Measurements from ENCODE around the gene ADORA1.

The ADORA1 gene

DNA sequence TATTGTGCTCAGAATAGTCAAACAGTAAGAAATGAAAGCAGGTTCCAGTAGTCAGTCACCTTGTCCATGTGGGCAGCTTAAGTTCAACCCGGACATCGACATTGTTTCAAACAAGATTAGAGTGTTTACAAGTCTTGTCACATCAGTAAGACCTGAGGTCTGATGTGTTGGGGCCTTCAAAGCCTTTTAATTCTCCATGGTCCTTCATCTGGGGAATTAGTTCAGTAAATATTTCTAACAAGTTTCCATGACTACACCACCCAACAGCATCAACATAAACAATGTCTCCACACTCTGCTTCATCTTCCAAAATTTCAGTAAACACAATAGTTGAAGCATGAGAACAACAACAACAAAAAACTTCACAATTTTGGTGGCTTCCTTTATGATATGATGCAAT lies 15.1 kb upstream of the ADORA1 start:
- Histone ChIP-seq H3K4me1 (ENCODE audit: insufficient read depth, low read length) (no peaks in the 10 kb centered on the region), H3K9ac (ENCODE audit: low read depth, low read length) (no peak overlapping the region), H3K9me3 (ENCODE audit: insufficient read depth, low read depth, low read length) (no peaks in the 10 kb centered on the region), H3K27me3 (ENCODE audit: insufficient read depth, low read length) (peaks cover 10% of the 10 kb centered on the region), H3K4me3 (ENCODE audit: low read length) (no peak overlapping the region), H3K36me3 (ENCODE audit: insufficient read depth, low read length) (no peaks in the 10 kb centered on the region), H3K27ac (ENCODE audit: low read depth, low read length) (no peak overlapping the region)
- 87% methylated on average over 2 of the region's 2 CpGs for WGBS

DNA sequence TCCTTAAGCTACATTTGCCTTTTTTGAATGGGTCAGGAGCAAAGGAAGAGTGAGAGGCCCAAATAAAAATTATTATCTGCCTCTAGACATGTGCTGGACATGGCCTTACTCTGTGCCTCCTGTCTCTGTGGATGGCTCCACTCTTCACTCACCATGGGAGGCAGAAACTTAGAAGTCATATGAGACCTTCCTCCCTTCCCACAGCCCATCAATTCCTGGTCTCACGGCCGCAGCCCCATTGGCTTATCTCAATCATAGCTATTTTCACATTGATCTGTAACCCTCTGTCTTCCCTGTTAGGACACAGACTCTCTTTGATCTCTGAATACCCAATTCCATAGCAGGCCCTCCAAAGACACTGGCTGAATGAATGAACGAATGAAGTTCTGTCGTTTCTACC lies 14.2 kb upstream of the ADORA1 start:
- Histone ChIP-seq H3K27me3 (ENCODE audit: insufficient read depth, low read length) (peaks cover 10% of the 10 kb centered on the region; the same call in 1 of the 2 replicates), H3K27ac (ENCODE audit: low read depth, low read length) (no peak overlapping the region), H3K4me3 (ENCODE audit: low read length) (no peak overlapping the region), H3K36me3 (ENCODE audit: insufficient read depth, low read length) (no peaks in the 10 kb centered on the region), H3K4me1 (ENCODE audit: insufficient read depth, low read length) (no peaks in the 10 kb centered on the region), H3K9ac (ENCODE audit: low read depth, low read length) (no peak overlapping the region), H3K9me3 (ENCODE audit: insufficient read depth, low read depth, low read length) (no peaks in the 10 kb centered on the region)
- 91% methylated on average over 4 of the region's 4 CpGs for WGBS

DNA sequence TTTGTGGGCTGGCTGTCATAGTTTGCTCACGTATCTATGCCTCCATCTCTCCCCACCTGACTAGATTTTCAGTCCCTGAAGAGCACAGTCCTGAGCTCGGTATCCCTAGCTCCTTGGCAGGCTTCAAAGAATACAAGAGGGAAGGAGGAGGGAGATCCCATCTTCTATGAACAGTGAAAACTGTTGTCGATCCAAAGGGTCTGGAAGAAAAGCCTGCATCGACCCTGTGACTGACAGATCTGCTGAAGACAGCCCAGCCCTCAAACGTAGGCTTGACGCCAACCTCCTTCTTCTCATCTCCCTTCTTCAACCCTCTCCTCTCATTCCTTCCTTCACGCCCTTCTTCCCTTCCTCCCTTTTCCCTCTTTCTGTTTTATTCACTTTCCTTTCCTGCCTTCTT lies 13.3 kb upstream of the ADORA1 start:
- H3K27ac ChIP-seq (ENCODE audit: low read depth, low read length) = no peak overlapping the region
- no peaks in the 10 kb centered on the region for H3K36me3 ChIP-seq (ENCODE audit: insufficient read depth, low read length)
- H3K4me1 ChIP-seq (ENCODE audit: insufficient read depth, low read length) = no peaks in the 10 kb centered on the region
- H3K9ac ChIP-seq (ENCODE audit: low read depth, low read length) = no peak overlapping the region
- WGBS = 78% methylated on average over 7 of the region's 7 CpGs
- no peak overlapping the region for H3K4me3 ChIP-seq (ENCODE audit: low read length)
- no peaks in the 10 kb centered on the region for H3K9me3 ChIP-seq (ENCODE audit: insufficient read depth, low read depth, low read length)
- peaks cover 10% of the 10 kb centered on the region; the same call in 1 of the 2 replicates for H3K27me3 ChIP-seq (ENCODE audit: insufficient read depth, low read length)

DNA sequence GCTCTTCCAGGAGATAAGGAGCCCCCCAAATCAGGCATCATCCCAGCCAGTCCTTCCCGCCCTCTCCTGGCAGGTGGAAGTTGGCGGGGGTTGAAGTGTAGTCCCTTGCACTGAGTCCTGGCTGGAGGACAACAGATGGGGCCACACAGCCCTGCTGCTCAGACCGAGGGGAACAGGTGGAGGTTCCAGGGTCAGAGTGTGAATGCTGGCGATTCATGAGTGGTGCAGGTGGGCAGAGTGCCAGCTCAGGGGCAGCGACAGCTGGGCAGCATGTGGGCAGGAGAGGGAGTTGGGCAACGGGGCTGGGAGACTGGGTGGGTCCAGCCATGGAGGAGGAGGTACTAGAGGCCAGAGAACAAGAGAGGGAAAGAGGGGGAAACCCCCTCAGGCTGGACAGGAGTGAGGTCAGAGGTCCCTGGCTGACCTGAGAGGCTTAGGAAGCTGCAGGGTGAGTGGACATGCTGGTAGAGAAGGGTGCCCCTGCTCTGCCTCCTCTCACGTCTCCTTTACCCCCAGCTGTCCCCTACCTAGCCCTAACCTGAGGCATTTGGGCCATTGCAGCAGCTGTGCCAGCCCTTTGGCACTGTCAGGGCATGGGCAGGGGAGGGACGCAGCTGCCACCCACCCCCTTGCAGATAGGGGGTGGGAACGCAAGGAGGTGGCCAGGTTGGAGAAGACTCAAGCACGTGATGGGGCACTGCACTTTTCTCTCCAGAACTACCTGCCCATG lies 11.3 kb upstream of the ADORA1 start:
- H3K36me3 ChIP-seq (ENCODE audit: insufficient read depth, low read length) = no peaks in the 10 kb centered on the region
- no peak overlapping the region for H3K9ac ChIP-seq (ENCODE audit: low read depth, low read length)
- no peaks in the 10 kb centered on the region for H3K9me3 ChIP-seq (ENCODE audit: insufficient read depth, low read depth, low read length)
- WGBS = 83% methylated on average over 9 of the region's 10 CpGs
- H3K27ac ChIP-seq (ENCODE audit: low read depth, low read length) = no peak overlapping the region
- H3K27me3 ChIP-seq (ENCODE audit: insufficient read depth, low read length) = peaks cover 10% of the 10 kb centered on the region; the same call in 1 of the 2 replicates
- H3K4me3 ChIP-seq (ENCODE audit: low read length) = no peak overlapping the region
- no peaks in the 10 kb centered on the region for H3K4me1 ChIP-seq (ENCODE audit: insufficient read depth, low read length)

DNA sequence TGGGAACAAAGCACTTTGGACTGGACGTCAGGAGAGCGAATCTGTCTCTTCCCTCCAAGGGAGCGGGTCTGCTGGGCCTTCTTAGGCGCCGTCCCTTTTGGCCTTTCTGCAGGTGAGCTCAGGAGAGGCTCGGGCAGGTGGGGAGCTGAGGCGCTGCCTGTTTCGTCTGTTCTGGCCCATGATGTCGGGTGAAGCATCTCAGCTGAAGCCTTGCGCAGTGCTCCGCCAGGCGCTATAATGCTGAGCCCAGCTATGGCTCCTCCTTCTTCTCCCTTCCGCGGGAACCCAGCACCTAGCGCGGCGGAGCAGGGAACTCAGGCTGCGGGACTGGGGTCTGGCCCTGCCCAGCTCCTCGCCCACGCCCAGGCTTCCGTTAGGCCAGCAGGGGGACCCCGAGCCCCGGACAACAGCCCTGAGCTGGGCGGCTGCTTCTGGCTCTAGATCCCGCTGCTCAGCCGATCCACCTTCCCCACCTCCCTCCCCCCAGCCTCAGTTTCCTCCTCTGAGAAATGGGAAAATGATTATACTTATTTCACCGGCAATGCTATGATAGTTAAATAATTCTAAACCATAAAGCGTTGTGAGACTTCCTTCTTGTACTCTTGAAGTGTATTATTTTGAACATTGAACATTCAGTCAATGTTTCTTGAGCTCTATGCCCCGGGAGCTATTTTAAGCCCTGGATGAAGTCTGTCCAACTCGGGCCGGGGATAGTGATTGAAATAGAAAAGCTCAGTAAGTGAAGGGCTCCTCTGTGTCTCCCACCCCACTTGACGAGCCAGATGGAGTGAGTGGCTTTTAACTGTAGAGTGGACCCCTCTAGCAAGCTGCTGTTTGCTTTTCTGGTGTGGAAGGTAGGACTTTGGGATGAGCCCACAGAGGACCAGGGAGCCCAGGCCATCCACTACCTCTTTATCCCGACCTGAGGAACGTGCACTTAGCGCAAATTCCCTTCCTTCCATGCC lies 9.6 kb upstream of the ADORA1 start:
- 36% methylated on average over 33 of the region's 35 CpGs for WGBS
- no peaks in the 10 kb centered on the region for H3K36me3 ChIP-seq (ENCODE audit: insufficient read depth, low read length)
- H3K9ac ChIP-seq (ENCODE audit: low read depth, low read length) = no peak overlapping the region
- H3K4me3 ChIP-seq (ENCODE audit: low read length) = peak overlapping the region; percentile 28
- H3K4me1 ChIP-seq (ENCODE audit: insufficient read depth, low read length) = no peaks in the 10 kb centered on the region
- no peaks in the 10 kb centered on the region for H3K9me3 ChIP-seq (ENCODE audit: insufficient read depth, low read depth, low read length)
- H3K27ac ChIP-seq (ENCODE audit: low read depth, low read length) = no peak overlapping the region
- H3K27me3 ChIP-seq (ENCODE audit: insufficient read depth, low read length) = peaks cover 10% of the 10 kb centered on the region; the same call in 1 of the 2 replicates

DNA sequence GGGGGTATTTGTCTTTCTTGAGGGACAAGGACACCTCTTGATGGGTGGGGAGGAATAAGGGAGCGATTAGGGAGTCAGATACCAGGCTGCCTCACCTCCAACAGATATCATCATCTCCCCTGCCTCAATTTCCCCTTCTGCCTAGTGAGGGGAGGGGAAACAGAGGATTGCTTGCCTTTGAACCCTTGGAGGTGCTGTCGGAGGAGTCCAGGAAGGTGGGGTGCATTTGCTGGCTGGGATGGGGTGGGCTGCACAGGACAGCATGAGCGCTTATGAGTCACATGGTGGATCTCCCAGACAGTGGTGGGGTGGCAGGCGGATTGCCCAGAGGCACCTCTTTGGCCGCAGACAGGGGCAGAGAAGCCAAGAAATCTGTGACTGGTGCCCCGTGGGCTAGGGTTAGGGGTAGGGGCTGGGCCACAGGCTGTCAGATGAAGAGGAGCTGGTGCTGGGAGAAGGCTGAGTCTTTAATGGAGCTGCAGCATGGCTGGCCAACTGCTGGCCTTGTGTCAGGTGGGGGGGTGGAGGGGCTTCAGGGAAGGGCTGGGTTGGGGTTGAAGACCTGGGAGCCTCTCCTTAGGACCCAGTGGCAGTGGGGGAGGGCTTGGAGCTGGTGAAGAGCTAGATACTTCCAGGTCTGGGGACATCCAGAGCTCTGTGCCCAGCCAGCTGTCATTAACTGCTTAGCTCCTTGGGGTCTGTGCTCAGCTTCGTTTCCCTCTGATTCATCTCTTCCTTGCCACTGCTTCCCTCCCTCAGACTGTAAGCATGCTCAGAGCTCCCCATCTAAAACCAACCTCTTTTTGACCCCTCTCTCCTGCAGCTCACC lies 7.0 kb upstream of the ADORA1 start:
- Histone ChIP-seq H3K27ac (ENCODE audit: low read depth, low read length) (no peak overlapping the region), H3K36me3 (ENCODE audit: insufficient read depth, low read length) (no peaks in the 10 kb centered on the region), H3K9me3 (ENCODE audit: insufficient read depth, low read depth, low read length) (no peaks in the 10 kb centered on the region), H3K9ac (ENCODE audit: low read depth, low read length) (no peak overlapping the region), H3K4me1 (ENCODE audit: insufficient read depth, low read length) (no peaks in the 10 kb centered on the region), H3K27me3 (ENCODE audit: insufficient read depth, low read length) (peaks cover 5% of the 10 kb centered on the region; the same call in 1 of the 2 replicates), H3K4me3 (ENCODE audit: low read length) (no peak overlapping the region)
- 84% methylated on average over 6 of the region's 7 CpGs for WGBS

DNA sequence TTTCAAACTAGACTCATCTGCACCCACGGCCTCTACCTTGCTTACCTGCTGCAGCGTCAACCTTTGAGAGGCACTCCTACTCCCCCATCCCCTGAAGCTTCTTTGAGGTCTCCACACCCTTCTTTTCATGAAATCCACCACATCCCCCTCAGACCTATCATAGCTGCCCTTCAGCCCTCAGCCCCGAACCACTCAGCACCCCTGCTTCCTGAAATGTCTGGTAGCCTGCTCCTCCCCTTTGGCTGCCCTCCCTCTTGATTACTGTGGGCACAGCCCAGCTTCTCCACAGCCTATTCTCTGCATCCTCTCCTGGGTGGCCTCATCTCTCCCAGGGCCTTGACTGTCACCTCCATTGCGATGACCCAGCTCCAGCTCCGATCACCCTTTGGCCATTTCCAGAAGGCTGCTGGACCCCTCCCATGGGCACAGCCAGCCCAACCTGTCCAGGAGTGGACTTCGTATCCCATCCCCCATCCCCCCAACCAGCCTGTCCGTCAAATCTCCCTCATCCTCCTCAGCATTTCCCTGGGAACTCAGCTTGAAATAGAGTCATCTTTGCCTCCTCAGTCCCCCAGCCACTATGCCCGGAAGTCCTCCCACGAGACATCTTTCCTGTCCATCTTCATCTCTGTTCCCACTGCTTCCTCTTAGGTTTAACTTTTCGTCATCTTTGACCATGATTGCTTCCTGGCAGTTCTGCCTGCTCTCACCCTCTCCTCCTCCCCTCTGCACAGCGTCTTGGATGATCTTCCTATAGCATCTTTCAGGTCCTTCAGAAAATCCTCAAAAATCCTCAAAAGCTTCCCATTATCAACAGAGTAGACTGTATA lies 6.1 kb upstream of the ADORA1 start:
- no peak overlapping the region for H3K27ac ChIP-seq (ENCODE audit: low read depth, low read length)
- H3K9me3 ChIP-seq (ENCODE audit: insufficient read depth, low read depth, low read length) = no peaks in the 10 kb centered on the region
- no peaks in the 10 kb centered on the region for H3K36me3 ChIP-seq (ENCODE audit: insufficient read depth, low read length)
- 86% methylated on average over 11 of the region's 11 CpGs for WGBS
- H3K4me1 ChIP-seq (ENCODE audit: insufficient read depth, low read length) = peaks cover 5% of the 10 kb centered on the region
- H3K4me3 ChIP-seq (ENCODE audit: low read length) = no peak overlapping the region
- no peak overlapping the region for H3K9ac ChIP-seq (ENCODE audit: low read depth, low read length)
- peaks cover 5% of the 10 kb centered on the region; the same call in 1 of the 2 replicates for H3K27me3 ChIP-seq (ENCODE audit: insufficient read depth, low read length)

DNA sequence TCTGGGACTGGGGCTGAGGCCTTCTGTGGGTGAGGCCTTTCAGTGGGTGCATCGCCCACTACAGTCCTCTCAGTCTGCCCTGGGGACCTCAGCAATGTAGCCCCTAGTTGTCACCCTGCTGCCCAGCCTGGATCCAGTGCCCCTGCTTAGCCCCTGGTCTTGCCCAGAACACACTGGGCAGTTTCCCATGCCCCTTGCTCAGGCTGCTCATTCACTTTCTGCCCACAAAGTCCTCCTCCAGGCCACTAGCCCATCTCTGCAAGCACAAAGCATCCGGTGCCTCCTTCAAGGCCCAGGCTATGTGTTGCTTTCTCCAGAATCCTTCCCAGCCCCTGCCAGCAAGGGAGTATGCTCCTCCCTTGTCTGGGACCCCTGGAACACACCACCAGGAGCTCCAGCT lies 5.4 kb upstream of the ADORA1 start:
- no peak overlapping the region for H3K4me3 ChIP-seq (ENCODE audit: low read length)
- no peak overlapping the region for H3K9ac ChIP-seq (ENCODE audit: low read depth, low read length)
- H3K27me3 ChIP-seq (ENCODE audit: insufficient read depth, low read length) = peaks cover 12% of the 10 kb centered on the region
- H3K9me3 ChIP-seq (ENCODE audit: insufficient read depth, low read depth, low read length) = no peaks in the 10 kb centered on the region
- whole genome bisulfite sequencing = 87% methylated on average over 2 of the region's 2 CpGs
- H3K36me3 ChIP-seq (ENCODE audit: insufficient read depth, low read length) = no peaks in the 10 kb centered on the region
- peaks cover 13% of the 10 kb centered on the region for H3K4me1 ChIP-seq (ENCODE audit: insufficient read depth, low read length)
- no peak overlapping the region for H3K27ac ChIP-seq (ENCODE audit: low read depth, low read length)

DNA sequence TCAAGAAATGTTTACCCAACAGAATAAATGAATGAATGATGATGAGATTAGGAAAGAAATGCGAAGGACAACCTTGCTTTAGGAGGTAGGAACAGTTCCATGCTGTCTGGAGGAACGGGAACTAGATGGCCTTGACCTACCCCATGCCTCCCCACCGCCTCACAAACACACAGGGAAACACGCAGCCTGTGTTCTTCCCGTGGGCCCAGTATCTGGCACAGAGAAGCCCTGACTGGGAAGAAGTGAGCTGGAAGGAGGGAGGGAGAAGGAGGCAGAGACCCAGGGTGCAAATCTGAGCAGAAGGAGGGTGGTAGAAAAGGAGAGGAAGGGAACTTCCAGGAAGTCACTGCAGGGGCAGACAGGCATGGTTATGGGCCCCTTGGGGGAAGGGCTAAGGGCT lies 3.5 kb upstream of the ADORA1 start:
- Histone ChIP-seq H3K27ac (ENCODE audit: low read depth, low read length) (no peak overlapping the region), H3K4me3 (ENCODE audit: low read length) (no peak overlapping the region), H3K27me3 (ENCODE audit: insufficient read depth, low read length) (peaks cover 26% of the 10 kb centered on the region), H3K36me3 (ENCODE audit: insufficient read depth, low read length) (no peaks in the 10 kb centered on the region), H3K4me1 (ENCODE audit: insufficient read depth, low read length) (peaks cover 18% of the 10 kb centered on the region), H3K9ac (ENCODE audit: low read depth, low read length) (no peak overlapping the region), H3K9me3 (ENCODE audit: insufficient read depth, low read depth, low read length) (no peaks in the 10 kb centered on the region)
- WGBS = 84% methylated on average over 5 of the region's 5 CpGs

DNA sequence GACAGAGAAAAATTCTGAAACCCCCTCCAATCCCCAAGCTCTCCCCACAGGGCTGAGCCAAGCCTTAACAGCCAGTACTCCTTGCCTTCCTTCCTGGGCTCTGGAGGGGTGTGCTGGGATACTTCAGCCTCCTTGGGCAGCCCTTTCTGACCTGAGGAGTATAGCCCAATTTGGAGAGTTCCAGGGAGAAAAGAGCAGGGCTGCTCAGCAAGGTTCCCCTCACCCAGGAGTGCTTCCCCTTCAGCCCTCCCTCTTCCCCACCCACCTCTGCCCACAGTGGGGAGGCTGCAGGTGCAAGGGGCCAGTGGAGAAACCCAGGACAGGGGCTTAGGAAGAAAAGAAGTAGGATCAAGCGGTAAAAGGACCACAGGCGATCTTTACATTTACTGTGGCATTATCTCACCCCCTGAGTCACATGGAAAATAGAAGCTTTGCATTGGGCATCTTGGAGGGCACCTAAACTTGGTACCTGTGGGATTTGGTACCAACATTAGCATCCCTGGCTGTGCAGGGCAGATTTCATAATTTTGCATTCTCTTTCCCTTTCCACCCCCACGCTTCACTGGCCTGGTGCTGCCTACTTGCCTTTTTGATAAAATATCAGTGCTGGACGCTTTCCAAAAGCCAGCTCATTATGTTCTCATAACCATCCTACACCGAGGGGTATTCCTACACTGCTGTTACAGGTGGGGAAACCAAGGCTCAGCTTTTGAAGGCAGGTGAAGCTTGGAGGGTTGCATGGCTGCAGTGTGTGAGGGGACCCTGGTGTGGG lies 2.8 kb upstream of the ADORA1 start:
- Histone ChIP-seq H3K9ac (ENCODE audit: low read depth, low read length) (no peak overlapping the region), H3K27ac (ENCODE audit: low read depth, low read length) (no peak overlapping the region), H3K27me3 (ENCODE audit: insufficient read depth, low read length) (peaks cover 33% of the 10 kb centered on the region), H3K9me3 (ENCODE audit: insufficient read depth, low read depth, low read length) (no peaks in the 10 kb centered on the region), H3K4me3 (ENCODE audit: low read length) (no peak overlapping the region), H3K4me1 (ENCODE audit: insufficient read depth, low read length) (peaks cover 18% of the 10 kb centered on the region), H3K36me3 (ENCODE audit: insufficient read depth, low read length) (no peaks in the 10 kb centered on the region)
- 92% methylated on average over 5 of the region's 5 CpGs for WGBS

Measured in HUES64 (cell line).